SU-DHL-6 (cell line): ENCODE data around the gene THAP3.
"Not testable (repeated sequence)": the region's sequence is repeated elsewhere in the genome, so short reads cannot be mapped to it uniquely, and the experiment has no call there.

Experiments
- H2AFZ ChIP-seq: fragments of 200-600 bp; sonication (generic); 2 replicates; pipeline ENCODE4 v1.6.1; 2014; ENCODE audit warnings: low read depth, mild to moderate bottlenecking, moderate library complexity, mixed read lengths, antibody characterized with exemption, low read length; ENCODE audit not compliant: severe bottlenecking
- H3F3A ChIP-seq: fragments of 200-600 bp; shearing (Covaris generic); 2 replicates; pipeline ENCODE4 v1.6.0; 2016; ENCODE audit warnings: antibody characterized with exemption, mild to moderate bottlenecking; ENCODE audit not compliant: insufficient read depth
- H3K27ac ChIP-seq: fragments of 200-600 bp; sonication (generic); 2 replicates; pipeline ENCODE4 v1.5.1; 2016; ENCODE audit warnings: low read depth, mild to moderate bottlenecking, low read length, moderate library complexity, mixed read lengths
- H3K27me3 ChIP-seq: fragments of 200-600 bp; sonication (generic), shearing (Covaris generic); 2 replicates; pipeline ENCODE4 v1.6.0; 2014; ENCODE audit warnings: mild to moderate bottlenecking, low read length
- H3K36me3 ChIP-seq: fragments of 200-600 bp; sonication (generic); 2 replicates; pipeline ENCODE4 v1.6.1; 2014; ENCODE audit warnings: mild to moderate bottlenecking, low read length, mixed read lengths
- H3K4me2 ChIP-seq: fragments of 300-600, 200-600 bp; shearing (Covaris generic), sonication (generic); 2 replicates; pipeline ENCODE4 v1.6.0; 2014; ENCODE audit warnings: low read length, low read depth, mild to moderate bottlenecking; ENCODE audit not compliant: poor library complexity, severe bottlenecking
- H3K4me3 ChIP-seq: fragments of 200-600 bp; sonication (generic); 2 replicates; pipeline ENCODE4 v1.5.1; 2014; ENCODE audit warnings: antibody characterized with exemption, low read length, mild to moderate bottlenecking, mixed read lengths; ENCODE audit not compliant: insufficient read depth, poor library complexity, severe bottlenecking
- H3K79me2 ChIP-seq: fragments of 200-600 bp; sonication (generic); 2 replicates; pipeline ENCODE4 v1.6.1; 2014; ENCODE audit warnings: mild to moderate bottlenecking, low read length, moderate library complexity; ENCODE audit not compliant: insufficient read depth
- H3K9ac ChIP-seq: fragments of 200-600 bp; sonication (generic); 2 replicates; pipeline ENCODE4 v1.7.0; 2014; ENCODE audit warnings: mild to moderate bottlenecking, low read length
- H3K9me2 ChIP-seq: fragments of 200-600 bp; sonication (generic); replicated peaks from 2 replicates; pipeline ENCODE4 v1.6.1; 2014; ENCODE audit warnings: low read length; ENCODE audit not compliant: insufficient read depth
- H3K9me3 ChIP-seq: fragments of 200-600 bp; sonication (generic); 2 replicates; pipeline ENCODE4 v1.6.1; 2014; ENCODE audit warnings: low read length, mixed read lengths; ENCODE audit not compliant: insufficient read depth
- H4K20me1 ChIP-seq: fragments of 200-600 bp; sonication (generic); 2 replicates; pipeline ENCODE4 v1.6.1; 2014; ENCODE audit warnings: low read depth, mild to moderate bottlenecking, antibody characterized with exemption, low read length, moderate library complexity, mixed read lengths
- CTCF ChIP-seq: fragments of 200-600 bp; sonication (generic); IDR thresholded peaks from one replicate; pipeline ENCODE4 v1.5.1; 2017; ENCODE audit warnings: antibody characterized with exemption, mild to moderate bottlenecking, low read length, moderate library complexity; ENCODE audit not compliant: insufficient read depth, poor library complexity, severe bottlenecking
- EZH2phosphoT487 ChIP-seq: fragments of 200-600 bp; sonication (generic), shearing (Covaris generic); conservative IDR thresholded peaks from 2 replicates; pipeline ENCODE4 v1.6.1; 2018; ENCODE audit warnings: mild to moderate bottlenecking, antibody characterized with exemption, low read length, moderate library complexity, mixed read lengths

The THAP3 gene

GRCh38 chr1:6635161-6635909 lies 10.7 kb downstream of the THAP3 start:
- H3K36me3 ChIP-seq, result peaks cover 3% of the 10 kb centered on the region; the same call in 1 of the 2 replicates

GRCh38 chr1:6635910-6636760 lies 11.5 kb downstream of the THAP3 start:
- Histone ChIP-seq H3K4me2 (no peak overlapping the region), H3K36me3 (peaks cover 3% of the 10 kb centered on the region; the same call in 1 of the 2 replicates)

More at GRCh38 chr1:6635161-6635909, 10.7 kb downstream of the THAP3 start:
- Histone ChIP-seq H3K9me3 (no peaks in the 10 kb centered on the region), H3K9ac (no peak overlapping the region), H3K4me3 (no peak overlapping the region), H3K27ac (no peak overlapping the region), H3F3A (no peaks in the 10 kb centered on the region), H3K9me2 (no peaks in the 10 kb centered on the region), H3K27me3 (no peaks in the 10 kb centered on the region), H3K79me2 (no peaks in the 10 kb centered on the region), H3K4me2 (no peak overlapping the region), H4K20me1 (no peaks in the 10 kb centered on the region), H2AFZ (no peak overlapping the region)
- TF ChIP-seq EZH2phosphoT487 (no peak), CTCF (no peak)

GRCh38 chr1:6636778-6637177 lies 12.1 kb downstream of the THAP3 start:
- H3K27ac ChIP-seq, H4K20me1 ChIP-seq, H3K9me2 ChIP-seq, H3K4me3 ChIP-seq, H3K4me2 ChIP-seq, H3K27me3 ChIP-seq, H3K9ac ChIP-seq, H3K9me3 ChIP-seq, H3F3A ChIP-seq, H3K36me3 ChIP-seq, H2AFZ ChIP-seq, H3K79me2 ChIP-seq: not testable (repeated sequence)

More at GRCh38 chr1:6635910-6636760, 11.5 kb downstream of the THAP3 start:
- Histone ChIP-seq H3F3A (no peaks in the 10 kb centered on the region), H4K20me1 (no peaks in the 10 kb centered on the region), H3K27me3 (no peaks in the 10 kb centered on the region), H3K9me2 (no peaks in the 10 kb centered on the region), H3K9me3 (no peaks in the 10 kb centered on the region), H3K9ac (no peak overlapping the region), H3K79me2 (no peaks in the 10 kb centered on the region), H3K4me3 (no peak overlapping the region), H2AFZ (no peak overlapping the region), H3K27ac (no peak overlapping the region)
- TF ChIP-seq EZH2phosphoT487 (no peak), CTCF (no peak)
